K562 (cell line): Measurements from ENCODE around the gene DYNC2H1. TPM values are rescaled to one million over a fixed set of nuclear protein-coding genes. Genes with fewer than 3 reads are reported as not detected.

Source experiments
- ATAC-seq: fragments of 200-7000 bp; cut with Tn5 transposase; 3 replicates; pipeline ENCODE4 v1.9.1; 2020; ENCODE audit warnings: moderate library complexity
- BruUV-seq: library from RNA; stranded (reverse); fragments of 400-500 nt; replicated peaks from 2 replicates; lab custom pipeline; 2021; lab: Mats Ljungman, UMichigan
- CTCF ChIA-PET: fragments of 300-600 bp; formaldehyde crosslinking; extraction: SDS; loops from one replicate; lab custom pipeline; 2021; ENCODE audit warnings: low intra/inter-chr PET ratio; lab: Yijun Ruan, JAX
- POLR2A ChIA-PET: fragments of 300-600, 350-650 bp; sonication (Branson Sonifier 250); formaldehyde crosslinking; extraction: SDS; loops from one replicate; lab custom pipeline; 2021; ENCODE audit warnings: antibody characterized with exemption, inconsistent platforms; lab: Yijun Ruan, JAX
- DNase-seq, 4 experiments: peaks; one replicate each; pipeline versions ENCODE4 v3.0.0 to v3.0.0-alpha.2; 2011 to 2018; ENCODE audit warnings: low spot score in 3 of 4, mixed read lengths in 3 of 4; ENCODE audit errors: extremely low read depth in 1 of 4
- FAIRE-seq: peaks from 2 replicates; lab custom pipeline; 2011; peaks lifted over from hg19 to GRCh38; lab: Jason Lieb, UNC
- H2AFZ ChIP-seq: 2 replicates; pipeline ENCODE4 v1.6.0; 2011; ENCODE audit warnings: low read depth, low read length, control low read depth, inconsistent platforms
- H3K27ac ChIP-seq: fragments of 200-600 bp; 3 replicates; pipeline ENCODE4 v1.8.0; 2011; ENCODE audit warnings: low read depth, mild to moderate bottlenecking, control low read depth, inconsistent platforms, low read length, moderate library complexity, mixed read lengths; ENCODE audit errors: extremely low read depth
- H3K27me3 ChIP-seq, 2 experiments: fragments of 300-600 bp in 1 of 2; 2 replicates in 1 of 2; 3 replicates in 1 of 2; pipeline versions ENCODE4 v1.6.0 to v1.8.0; 2011; ENCODE audit warnings: inconsistent platforms in 2 of 2, low read length in 2 of 2, mild to moderate bottlenecking in 1 of 2, mixed read lengths in 1 of 2, moderate library complexity in 1 of 2; ENCODE audit not compliant: control insufficient read depth in 2 of 2, insufficient read depth in 2 of 2
- H3K36me3 ChIP-seq: fragments of 300-600 bp; 3 replicates; pipeline ENCODE4 v1.8.0; 2011; ENCODE audit warnings: mild to moderate bottlenecking, low read length, inconsistent platforms; ENCODE audit not compliant: control insufficient read depth, insufficient read depth
- H3K4me1 ChIP-seq, 2 experiments: fragments of 200-600 bp in 1 of 2; replicated peaks in 1 of 2; 2 replicates in 1 of 2; 3 replicates in 1 of 2; pipeline versions ENCODE4 v1.5.1 to v1.8.0; 2011; ENCODE audit warnings: inconsistent platforms in 2 of 2, low read length in 2 of 2, mild to moderate bottlenecking in 1 of 2, mixed read lengths in 1 of 2, moderate library complexity in 1 of 2; ENCODE audit not compliant: control insufficient read depth in 2 of 2, insufficient read depth in 2 of 2
- H3K4me2 ChIP-seq: 2 replicates; pipeline ENCODE4 v1.6.1; 2011; ENCODE audit warnings: low read length, control low read depth, inconsistent platforms, mixed read lengths; ENCODE audit not compliant: insufficient read depth
- H3K4me3 ChIP-seq: fragments of 200-600 bp; sonication (generic), shearing (Covaris generic); 2 replicates; pipeline ENCODE4 v1.5.1; 2016; ENCODE audit warnings: control low read depth, inconsistent platforms
- H3K79me2 ChIP-seq: fragments of 200-600 bp; 3 replicates; pipeline ENCODE4 v1.8.0; 2011; ENCODE audit warnings: low read length, inconsistent platforms; ENCODE audit not compliant: control insufficient read depth, insufficient read depth
- H3K9ac ChIP-seq, 2 experiments: 2 replicates each; pipeline versions ENCODE4 v1.6.0 to v1.6.1; 2011; ENCODE audit warnings: low read depth in 2 of 2, low read length in 2 of 2, control low read depth in 1 of 2, inconsistent platforms in 1 of 2, mild to moderate bottlenecking in 1 of 2, mixed read lengths in 1 of 2; ENCODE audit not compliant: insufficient read depth in 1 of 2
- H3K9me1 ChIP-seq: one replicate; pipeline ENCODE4 v1.6.0; 2011; ENCODE audit warnings: inconsistent platforms, mild to moderate bottlenecking, low read length, moderate library complexity; ENCODE audit not compliant: control insufficient read depth, insufficient read depth
- H3K9me3 ChIP-seq: replicated peaks from 2 replicates; pipeline ENCODE4 v1.5.1; 2011; ENCODE audit warnings: low read depth, low read length, inconsistent platforms; ENCODE audit not compliant: control insufficient read depth, insufficient read depth
- H4K20me1 ChIP-seq: replicated peaks from 2 replicates; pipeline ENCODE4 v1.6.1; 2011; ENCODE audit warnings: low read length, inconsistent platforms, mixed read lengths; ENCODE audit not compliant: control insufficient read depth, insufficient read depth
- BCOR ChIP-seq: fragments of 450-650 bp; IDR thresholded peaks from 2 replicates; pipeline ENCODE4 v1.6.1; 2016
- HDAC2 ChIP-seq: fragments of 450-650 bp; IDR thresholded peaks from 2 replicates; pipeline ENCODE4 v1.6.1; 2016; ENCODE audit warnings: mild to moderate bottlenecking
- MTA1 ChIP-seq: fragments of 450-650 bp; IDR thresholded peaks from 2 replicates; pipeline ENCODE4 v1.6.1; 2017; ENCODE audit warnings: borderline replicate concordance
- RBM15 ChIP-seq: fragments of 200-400 bp; formaldehyde crosslinking; IDR thresholded peaks from 2 replicates; pipeline ENCODE4 v1.6.1; 2018; ENCODE audit warnings: mild to moderate bottlenecking, low read length, moderate library complexity; ENCODE audit not compliant: insufficient read depth
- ZBED1 ChIP-seq: IDR thresholded peaks from 2 replicates; pipeline ENCODE4 v1.6.1; 2014
- ZFX ChIP-seq: sonication (generic); formaldehyde crosslinking; IDR thresholded peaks from 2 replicates; pipeline ENCODE4 v1.8.0; 2022; ENCODE audit warnings: mild to moderate bottlenecking, missing genetic modification reagents, moderate library complexity
- ZNF134 ChIP-seq: fragments of 250-450 bp; sonication (Bioruptor Pico); conservative IDR thresholded peaks from 2 replicates; pipeline ENCODE4 v1.4.0; 2020
- ZNF217 ChIP-seq: sonication (generic); formaldehyde crosslinking; IDR thresholded peaks from 2 replicates; pipeline ENCODE4 v1.8.0; 2022; ENCODE audit warnings: mild to moderate bottlenecking, missing genetic modification reagents
- ZNF507 ChIP-seq: conservative IDR thresholded peaks from 2 replicates; pipeline ENCODE4 v1.6.1; 2017; ENCODE audit warnings: missing genetic modification characterization, missing compliant biosample characterization
- WGBS: fragments of 100-300 bp; shearing (Covaris generic); methylation state at CpG from one replicate; pipeline ENCODE4 v1.1.6; 2016; ENCODE audit warnings: low coverage, mixed read lengths; ENCODE audit not compliant: insufficient coverage; ENCODE audit errors: missing lambda C conversion rate; 5-methylcytosine and 5-hydroxymethylcytosine counted together
- in situ Hi-C: fragments of 300-500 bp; cut with MboI; formaldehyde crosslinking; loops from 4 replicates; pipeline ENCODE4 v1.15.0; 2018; ENCODE audit warnings: inconsistent platforms, mixed read lengths
- intact Hi-C: fragments of 100-400 bp; cut with micrococcal nuclease; formaldehyde crosslinking; loops from 2 replicates; pipeline ENCODE4 v1.14.2; 2022
- polyA plus RNA-seq, 8 experiments: library from polyadenylated mRNA; depleted of rRNA in 4 of 8; stranded (reverse) in 5 of 8; unstranded in 3 of 8; fragments of >200 nt; fragmentation: Nextera tagmentation in 2 of 8; fragmentation: Illumina TruSeq in 1 of 8; extraction: Ambion mirVana in 2 of 8; extraction: Trizol in 1 of 8; gene quantifications; 2 replicates each; pipeline versions ENCODE4 v1.2.1 to v1.2.3, GENCODE V29; 2011 to 2014; ENCODE audit warnings: inconsistent platforms in 1 of 8, missing spikeins in 1 of 8
- total RNA-seq, 7 experiments: library from RNA; depleted of rRNA in 6 of 7; stranded (reverse); fragments of >200 nt in 6 of 7; fragmentation: Illumina TruSeq in 2 of 7; extraction: Trizol in 2 of 7; gene quantifications; 2 replicates each; pipeline versions ENCODE4 v1.2.1 to v1.2.3, GENCODE V29; 2011 to 2021; ENCODE audit warnings: low replicate concordance in 1 of 7
- TF ChIP-seq, protein P1 (sequence below): fragments of 250-450 bp; sonication (Bioruptor Pico); IDR thresholded peaks from 2 replicates; pipeline ENCODE4 v1.4.0; 2020; ENCODE audit warnings: mild to moderate bottlenecking, moderate library complexity, borderline replicate concordance

DYNC2H1 gene
- total and polyA plus RNA-seq, 9 of the 15 experiments (the other 6 are each of a cell fraction or from before 2014, with no cell fraction given) = 0.08 to 0.64 (median 0.20) TPM

- Histone ChIP-seq H3K4me1 (no peaks in the 10 kb centered on the region), H3K79me2 (no peaks in the 10 kb centered on the region), H3K36me3 (no peaks in the 10 kb centered on the region), H2AFZ (no peak overlapping the region), H4K20me1 (no peaks in the 10 kb centered on the region), H3K9me1 (no peaks in the 10 kb centered on the region), H3K27me3 (no peaks in the 10 kb centered on the region), H3K27ac (no peak overlapping the region), H3K9ac (no peak overlapping the region), H3K4me2 (no peak overlapping the region), H3K9me3 (0 out of 2 replicates have a peak, but pooled peaks cover 1% of the 10 kb centered on the region), H3K4me3 (no peak overlapping the region)
- 0% methylated on average over 3 of the region's 3 CpGs for WGBS
- POLR2A ChIA-PET = no interaction called here
- no peak for ATAC-seq
- BruUV-seq = no TSS peak
- no peak for DNase-seq
- intact Hi-C loops = no loop called here
- CTCF ChIA-PET = no interaction called here
- TF ChIP-seq MTA1 (no peak), ZBED1 (no peak), ZNF507 (tag) (no peak), HDAC2 (no peak)
- in situ Hi-C loops = no loop called here
- no peak for FAIRE-seq
Measured at GRCh38 chr11:103367650-103368049, 258.4 kb downstream of the DYNC2H1 start.

DNA sequence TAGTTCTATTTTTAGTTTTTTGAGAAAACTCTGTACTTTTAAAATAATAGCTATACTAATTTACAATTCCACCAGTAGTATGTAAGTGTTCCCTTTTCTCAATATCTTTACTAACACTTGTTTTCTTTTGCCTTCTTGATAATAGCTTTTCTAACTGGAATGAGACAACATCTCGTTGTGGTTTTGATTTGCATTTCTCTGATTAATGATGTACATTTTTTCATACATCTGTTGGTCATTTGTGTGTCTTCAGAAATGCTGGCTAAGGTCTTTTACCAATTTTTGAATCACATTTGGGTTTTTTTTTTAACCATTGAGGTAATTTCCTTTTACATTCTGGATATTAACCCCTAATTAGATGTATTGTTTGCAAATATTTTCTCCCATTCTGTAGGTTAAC lies 258.9 kb downstream of the DYNC2H1 start:
- 0% methylated on average over 1 of the region's 1 CpG for WGBS
- ATAC-seq = no peak

More for the DNA sequence above, 258.9 kb downstream of the DYNC2H1 start:
- Histone ChIP-seq H2AFZ (no peak overlapping the region), H3K4me1 (no peaks in the 10 kb centered on the region), H3K4me3 (no peak overlapping the region), H3K27me3 (no peaks in the 10 kb centered on the region), H3K79me2 (no peaks in the 10 kb centered on the region), H4K20me1 (no peaks in the 10 kb centered on the region), H3K9me1 (no peaks in the 10 kb centered on the region), H3K9me3 (0 out of 2 replicates have a peak, but pooled peaks cover 1% of the 10 kb centered on the region), H3K9ac (no peak overlapping the region), H3K27ac (no peak overlapping the region), H3K36me3 (no peaks in the 10 kb centered on the region), H3K4me2 (no peak overlapping the region)
- ChIA-PET CTCF (no interaction called here), POLR2A (no interaction called here)
- in situ Hi-C loops (no loop called here), intact Hi-C loops (no loop called here)
- TF ChIP-seq BCOR = no peak
- TF ChIP-seq ZFX = no peak
- TF ChIP-seq, protein P1, sequence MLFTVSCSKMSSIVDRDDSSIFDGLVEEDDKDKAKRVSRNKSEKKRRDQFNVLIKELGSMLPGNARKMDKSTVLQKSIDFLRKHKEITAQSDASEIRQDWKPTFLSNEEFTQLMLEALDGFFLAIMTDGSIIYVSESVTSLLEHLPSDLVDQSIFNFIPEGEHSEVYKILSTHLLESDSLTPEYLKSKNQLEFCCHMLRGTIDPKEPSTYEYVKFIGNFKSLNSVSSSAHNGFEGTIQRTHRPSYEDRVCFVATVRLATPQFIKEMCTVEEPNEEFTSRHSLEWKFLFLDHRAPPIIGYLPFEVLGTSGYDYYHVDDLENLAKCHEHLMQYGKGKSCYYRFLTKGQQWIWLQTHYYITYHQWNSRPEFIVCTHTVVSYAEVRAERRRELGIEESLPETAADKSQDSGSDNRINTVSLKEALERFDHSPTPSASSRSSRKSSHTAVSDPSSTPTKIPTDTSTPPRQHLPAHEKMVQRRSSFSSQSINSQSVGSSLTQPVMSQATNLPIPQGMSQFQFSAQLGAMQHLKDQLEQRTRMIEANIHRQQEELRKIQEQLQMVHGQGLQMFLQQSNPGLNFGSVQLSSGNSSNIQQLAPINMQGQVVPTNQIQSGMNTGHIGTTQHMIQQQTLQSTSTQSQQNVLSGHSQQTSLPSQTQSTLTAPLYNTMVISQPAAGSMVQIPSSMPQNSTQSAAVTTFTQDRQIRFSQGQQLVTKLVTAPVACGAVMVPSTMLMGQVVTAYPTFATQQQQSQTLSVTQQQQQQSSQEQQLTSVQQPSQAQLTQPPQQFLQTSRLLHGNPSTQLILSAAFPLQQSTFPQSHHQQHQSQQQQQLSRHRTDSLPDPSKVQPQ (CRISPR knock-in tag) = no peak
- TF ChIP-seq ZNF217 (CRISPR knock-in tag) = no peak
- no peak for TF ChIP-seq RBM15
- TF ChIP-seq ZNF134 (CRISPR knock-in tag) = no peak
- BruUV-seq = no TSS peak
- no peak for FAIRE-seq
- DNase-seq = no peak
